IPS-18c (cell line): ENCODE measurements around the gene LRP1B.

Experiments
- H3K4me3 ChIP-seq: 2 replicates; pipeline ENCODE4 v1.7.0; 2013; ENCODE audit warnings: low read depth, mild to moderate bottlenecking, low read length, moderate library complexity; ENCODE audit not compliant: insufficient read depth
- H3K9me3 ChIP-seq: one replicate; pipeline ENCODE4 v1.6.1; 2013; ENCODE audit warnings: mild to moderate bottlenecking, low read length, moderate library complexity; ENCODE audit not compliant: control insufficient read depth, insufficient read depth

LRP1B gene

GRCh38 chr2:141517852-141518421 lies 612.9 kb downstream of the LRP1B start:
- Histone ChIP-seq H3K9me3 (no peaks in the 10 kb centered on the region), H3K4me3 (no peak overlapping the region)

DNA sequence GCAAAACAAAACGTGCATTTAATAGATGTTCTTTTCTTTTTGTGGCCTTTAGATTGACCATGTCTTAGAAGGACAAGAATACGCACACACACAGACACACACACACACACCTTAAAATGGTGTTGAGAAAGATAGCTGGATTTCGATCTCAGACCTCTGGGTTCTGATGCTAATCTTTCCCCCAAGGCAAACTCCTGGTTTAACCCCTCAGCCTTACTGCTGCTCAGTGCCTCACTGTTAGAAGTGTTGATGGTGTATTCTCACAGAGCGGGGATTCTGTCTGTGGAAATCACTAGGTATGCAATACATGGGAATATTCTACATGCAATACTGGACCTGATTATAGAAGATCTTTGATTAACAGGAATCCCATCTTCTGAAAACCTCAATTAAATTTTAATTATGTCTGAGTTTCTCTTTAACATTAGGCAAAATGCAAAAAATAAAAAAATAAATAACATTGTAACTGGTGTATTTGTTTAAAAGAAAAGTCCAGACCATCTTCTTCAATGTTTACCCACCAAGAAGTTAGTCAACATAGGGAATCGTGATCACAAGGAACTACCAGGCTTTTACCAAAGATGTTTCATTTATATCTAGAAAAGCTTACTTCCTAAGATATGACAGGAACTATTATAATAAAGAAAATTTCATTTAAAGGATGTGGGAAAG lies 613.5 kb downstream of the LRP1B start:
- H3K4me3 ChIP-seq = no peak overlapping the region
- H3K9me3 ChIP-seq = no peaks in the 10 kb centered on the region

DNA sequence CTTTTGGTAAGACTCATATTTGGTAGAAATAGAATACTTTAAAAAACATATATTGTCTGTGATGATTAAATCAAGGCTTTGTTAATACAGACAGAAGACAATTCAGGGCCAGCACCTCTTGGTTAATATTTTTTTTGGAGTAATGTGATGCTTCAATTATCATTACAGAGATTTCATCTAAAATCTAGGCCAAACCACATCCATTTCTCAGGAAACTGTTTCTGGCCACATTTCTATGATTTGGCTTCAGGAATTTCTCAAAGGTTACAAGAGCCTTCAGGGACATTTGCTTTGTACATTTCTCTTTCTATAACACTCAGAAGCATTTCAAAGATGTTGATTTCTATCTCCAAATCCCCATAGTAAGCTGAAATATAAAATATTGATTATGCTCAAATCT lies 614.9 kb downstream of the LRP1B start:
- H3K9me3 ChIP-seq = no peaks in the 10 kb centered on the region
- H3K4me3 ChIP-seq = no peak overlapping the region

DNA sequence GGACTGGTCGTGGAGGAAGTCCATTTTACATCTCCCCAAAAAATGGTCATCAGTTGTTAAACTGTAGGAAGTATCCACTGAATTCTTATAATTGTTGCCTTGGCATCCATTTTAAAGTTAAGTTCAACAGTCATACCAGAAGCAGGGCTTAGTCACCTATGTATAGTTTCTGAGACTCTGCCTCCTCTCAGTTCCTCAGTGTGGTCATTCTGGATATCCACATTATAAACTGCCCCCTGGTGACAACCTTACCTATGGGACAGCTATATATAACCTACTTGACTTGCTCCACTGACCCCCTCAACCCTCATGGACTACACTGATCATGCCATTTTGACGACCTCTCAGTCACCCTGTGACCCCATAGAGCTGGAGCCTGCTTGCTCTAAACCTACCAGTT lies 617.0 kb downstream of the LRP1B start:
- no peak overlapping the region for H3K4me3 ChIP-seq

DNA sequence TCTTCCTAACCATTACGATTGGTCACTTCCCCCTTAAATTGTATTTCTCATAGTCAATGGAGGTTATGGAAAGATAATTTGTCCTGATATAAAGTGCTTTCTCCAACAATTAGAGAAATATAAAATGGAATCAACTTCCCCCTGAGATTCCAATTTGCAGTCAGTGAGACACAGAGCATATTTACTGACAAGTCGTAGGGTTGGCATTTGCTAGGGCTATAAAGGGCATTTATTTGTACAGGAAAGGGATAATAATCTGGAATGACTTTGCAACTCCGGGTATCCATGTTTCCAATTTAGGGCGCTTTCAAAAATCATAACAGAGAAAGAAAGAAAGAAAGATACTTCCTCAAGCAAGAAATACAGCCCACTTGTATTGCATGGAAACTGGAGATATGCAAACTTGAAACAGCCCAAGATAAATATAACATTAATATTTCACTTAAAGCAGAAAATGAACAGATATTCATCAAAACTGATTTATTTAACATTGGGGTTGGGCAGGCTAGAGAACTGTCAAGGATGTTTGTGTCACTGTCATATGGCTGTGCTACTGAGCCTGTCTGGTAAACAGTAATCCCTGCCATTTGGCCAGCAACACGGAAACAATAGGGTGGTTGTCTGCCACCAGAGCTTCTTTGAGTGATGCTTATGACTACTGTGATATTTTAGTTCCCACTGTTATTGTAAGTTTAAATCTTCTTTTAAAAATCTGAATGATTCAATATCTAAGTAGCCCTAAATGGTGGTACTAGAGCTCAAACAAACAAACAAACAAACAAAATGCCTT lies 621.8 kb downstream of the LRP1B start:
- Histone ChIP-seq H3K4me3 (no peak overlapping the region), H3K9me3 (no peaks in the 10 kb centered on the region)

More for the DNA sequence above, 617.0 kb downstream of the LRP1B start:
- no peaks in the 10 kb centered on the region for H3K9me3 ChIP-seq

DNA sequence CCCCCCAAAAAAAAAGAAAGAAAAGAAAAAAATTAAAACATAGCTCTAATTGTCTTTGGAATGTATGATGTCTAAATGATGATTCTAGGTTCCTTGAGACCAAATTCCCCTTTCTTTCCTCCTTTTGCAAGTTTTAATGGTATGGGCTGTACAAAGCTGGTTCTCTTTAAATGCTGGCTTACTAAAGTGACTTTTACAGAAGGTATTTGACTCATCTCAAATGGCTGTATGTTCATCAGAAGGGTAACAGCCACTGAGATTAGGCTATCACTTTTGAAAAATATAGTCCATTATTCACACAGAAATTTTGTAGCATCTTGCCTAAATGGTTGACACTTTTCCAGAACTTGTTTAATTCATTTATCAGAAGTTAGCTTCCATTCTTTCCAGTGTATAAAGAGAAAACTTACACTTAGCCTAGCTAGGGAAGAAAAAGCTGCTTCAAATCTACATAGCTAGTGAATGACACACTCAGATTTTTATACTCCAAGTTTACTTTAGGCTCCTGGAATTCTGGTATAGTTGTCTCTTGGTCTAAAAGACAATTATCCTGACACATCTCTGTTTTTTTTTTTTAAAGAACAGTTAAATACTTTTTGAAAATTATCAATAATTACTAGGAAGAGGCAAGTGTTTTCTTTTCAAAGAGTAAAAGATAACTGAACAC lies 622.6 kb downstream of the LRP1B start:
- no peak overlapping the region for H3K4me3 ChIP-seq

DNA sequence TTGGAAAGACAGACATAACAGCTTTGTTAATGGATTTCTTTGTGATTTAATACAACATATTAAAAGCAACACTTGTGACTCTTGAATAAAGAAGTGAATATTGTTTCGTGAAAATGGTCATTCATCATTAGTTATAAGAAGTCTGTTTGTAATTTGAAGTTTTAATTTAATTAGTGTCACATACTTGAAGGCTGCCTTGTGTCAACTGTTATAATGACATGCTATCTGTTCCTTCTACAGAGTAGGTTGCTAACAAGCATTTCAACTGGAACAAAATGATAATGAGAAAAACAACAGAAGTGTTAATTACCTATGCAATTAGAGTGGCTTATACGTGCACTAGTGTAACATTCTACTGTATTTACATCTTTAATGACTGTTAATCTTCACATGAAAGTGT lies 624.7 kb downstream of the LRP1B start:
- H3K4me3 ChIP-seq = no peak overlapping the region
- H3K9me3 ChIP-seq = no peaks in the 10 kb centered on the region

More for the DNA sequence above, 622.6 kb downstream of the LRP1B start:
- H3K9me3 ChIP-seq = no peaks in the 10 kb centered on the region

DNA sequence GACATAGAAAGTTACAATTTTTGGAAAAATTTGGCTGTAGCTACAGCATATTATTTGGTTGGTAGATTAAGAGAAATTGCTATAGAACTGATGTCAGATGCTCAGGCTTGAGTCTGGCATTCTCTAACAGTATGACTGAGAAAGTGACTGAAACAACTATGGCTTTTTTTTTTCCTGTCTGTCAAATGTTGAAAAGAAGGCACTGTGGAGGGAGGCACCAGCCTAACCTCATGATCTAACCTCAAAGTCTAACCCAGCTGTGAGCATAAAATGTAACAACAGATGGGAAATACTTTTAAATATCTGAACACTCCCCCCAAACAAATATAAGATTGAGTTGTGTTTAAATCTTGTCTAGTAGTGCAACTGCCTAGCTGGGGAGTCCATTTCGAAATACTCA lies 629.1 kb downstream of the LRP1B start:
- no peaks in the 10 kb centered on the region for H3K9me3 ChIP-seq
- no peak overlapping the region for H3K4me3 ChIP-seq

DNA sequence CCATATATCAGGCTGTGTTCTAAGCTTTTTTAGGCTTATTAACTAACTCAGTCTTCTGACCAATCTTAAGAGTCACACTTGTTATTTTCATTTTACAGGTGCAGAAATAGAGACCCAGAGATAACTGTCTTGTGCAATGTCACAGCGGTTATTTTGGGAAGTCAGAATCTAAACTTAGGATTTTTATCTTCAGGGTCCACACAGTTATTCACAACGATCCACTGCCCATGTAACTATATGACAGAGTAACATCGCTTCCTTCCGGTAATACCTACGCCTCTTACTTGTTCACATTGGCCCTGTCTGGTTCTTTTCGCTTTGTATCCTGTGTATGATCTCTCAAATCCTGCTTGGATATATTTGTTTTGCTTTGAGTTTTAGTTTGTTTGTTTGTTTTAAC lies 631.7 kb downstream of the LRP1B start:
- no peak overlapping the region for H3K4me3 ChIP-seq
- no peaks in the 10 kb centered on the region for H3K9me3 ChIP-seq

GRCh38 chr2:141498561-141498960 lies 632.3 kb downstream of the LRP1B start:
- H3K9me3 ChIP-seq = no peaks in the 10 kb centered on the region
- no peak overlapping the region for H3K4me3 ChIP-seq

- Histone ChIP-seq H3K9me3 (no peaks in the 10 kb centered on the region), H3K4me3 (no peak overlapping the region)
These were observed 633.5 kb downstream of the LRP1B start for GRCh38 chr2:141497272-141497671.

DNA sequence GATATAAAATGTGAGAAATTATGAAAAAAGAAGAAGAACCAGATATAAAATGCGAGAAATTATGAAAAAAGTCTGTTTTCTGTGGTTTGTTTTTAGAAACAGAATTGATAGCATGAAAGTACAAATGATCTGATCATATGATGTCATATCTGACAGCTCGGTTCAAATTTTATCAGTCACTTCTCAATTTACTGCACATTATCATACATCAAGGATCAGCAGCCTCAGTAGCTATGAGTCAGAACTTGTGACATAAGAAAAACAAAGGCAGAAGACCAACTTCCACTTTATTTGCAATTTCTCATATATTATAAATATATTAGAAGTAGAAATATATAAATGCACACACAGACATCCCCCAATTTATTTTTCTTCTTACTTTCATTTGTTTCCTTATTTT lies 634.0 kb downstream of the LRP1B start:
- Histone ChIP-seq H3K4me3 (no peak overlapping the region), H3K9me3 (no peaks in the 10 kb centered on the region)

DNA sequence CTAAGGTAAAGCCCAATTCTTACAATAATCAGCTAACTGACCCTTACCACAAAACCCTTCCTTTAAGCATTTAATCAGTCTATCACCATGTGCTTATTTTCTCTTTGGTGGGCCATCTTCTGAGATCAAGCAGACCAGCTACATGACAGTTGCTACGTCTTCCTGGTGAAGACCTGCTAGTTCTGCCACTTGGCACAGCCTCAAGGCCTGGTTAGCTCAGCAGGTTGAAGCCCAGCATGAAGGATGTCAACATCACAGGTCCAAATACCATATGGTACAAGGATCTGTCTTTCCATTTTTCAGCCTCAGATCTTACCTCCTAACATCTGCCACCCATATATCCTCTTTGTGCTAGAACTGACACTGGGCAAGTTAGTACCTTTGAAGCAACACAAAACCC lies 636.9 kb downstream of the LRP1B start:
- no peaks in the 10 kb centered on the region for H3K9me3 ChIP-seq
- H3K4me3 ChIP-seq = no peak overlapping the region

- no peaks in the 10 kb centered on the region for H3K9me3 ChIP-seq
- no peak overlapping the region for H3K4me3 ChIP-seq
These were observed 638.0 kb downstream of the LRP1B start for GRCh38 chr2:141492816-141493215.

- no peaks in the 10 kb centered on the region for H3K9me3 ChIP-seq
These were observed 639.9 kb downstream of the LRP1B start for GRCh38 chr2:141490886-141491285.

DNA sequence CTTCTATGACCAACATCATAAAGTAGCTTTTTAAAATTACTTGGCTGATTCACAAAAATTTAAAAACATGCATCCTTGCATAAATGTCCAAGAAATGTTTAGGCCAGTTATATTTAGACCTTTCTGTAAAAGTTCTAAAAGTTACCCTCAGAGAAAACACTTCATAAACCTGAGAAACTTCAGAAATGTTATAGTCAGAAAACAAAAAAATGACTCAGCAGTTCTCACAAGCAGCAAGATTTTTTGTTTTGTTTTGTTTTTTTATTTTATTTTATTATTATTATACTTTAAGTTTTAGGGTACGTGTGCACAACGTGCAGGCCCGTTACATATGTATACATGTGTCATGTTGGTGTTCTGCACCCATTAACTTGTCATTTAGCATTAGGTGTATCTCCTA lies 648.1 kb downstream of the LRP1B start:
- Histone ChIP-seq H3K4me3 (no peak overlapping the region), H3K9me3 (no peaks in the 10 kb centered on the region)

More at GRCh38 chr2:141490886-141491285, 639.9 kb downstream of the LRP1B start:
- no peak overlapping the region for H3K4me3 ChIP-seq

- no peak overlapping the region for H3K4me3 ChIP-seq
- no peaks in the 10 kb centered on the region for H3K9me3 ChIP-seq
These were observed 655.0 kb downstream of the LRP1B start for GRCh38 chr2:141475801-141476200.

DNA sequence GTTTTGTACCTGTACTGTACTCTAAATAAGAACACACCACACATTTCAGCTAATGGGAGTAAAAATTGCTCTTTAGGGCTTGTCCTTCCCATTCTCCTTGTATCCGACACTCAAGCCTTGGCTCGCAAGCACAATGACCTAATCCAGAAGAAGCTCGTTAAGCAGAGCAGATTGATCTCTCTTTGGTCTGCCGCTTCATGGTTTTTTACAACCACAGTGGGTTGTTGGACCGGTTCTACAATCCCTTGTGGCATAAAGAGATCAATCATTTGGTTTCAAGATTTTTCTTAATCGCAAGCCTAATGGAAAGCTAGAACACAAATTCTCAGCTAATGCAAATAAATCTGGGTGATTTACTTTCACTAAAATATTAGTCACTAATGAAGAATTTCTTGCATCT lies 662.1 kb downstream of the LRP1B start:
- no peak overlapping the region for H3K4me3 ChIP-seq
- no peaks in the 10 kb centered on the region for H3K9me3 ChIP-seq
